HG03175 (cell line): ENCODE data around the gene RRAGB.
A peak's percentile ranks its signal among the peaks of the same experiment; 100 is the strongest.
"Not testable (repeated sequence)": the region's sequence is repeated elsewhere in the genome, so short reads cannot be mapped to it uniquely, and the experiment has no call there.

Source experiments
- ATAC-seq: cut with Tn5 transposase; IDR thresholded peaks from one replicate; pipeline ENCODE4 v1.9.1; 2021; ENCODE audit warnings: mild to moderate bottlenecking, moderate library complexity; ENCODE audit not compliant: unreplicated experiment

RRAGB gene

GRCh38 chrX:55717521-55718497 lies at the start of gene RRAGB:
Gene RRAGB, plus strand, starts transcription at chrX:55717749. Its CDS starts 579 bp downstream, at chrX:55718328.
- peak; percentile 95 for ATAC-seq

DNA sequence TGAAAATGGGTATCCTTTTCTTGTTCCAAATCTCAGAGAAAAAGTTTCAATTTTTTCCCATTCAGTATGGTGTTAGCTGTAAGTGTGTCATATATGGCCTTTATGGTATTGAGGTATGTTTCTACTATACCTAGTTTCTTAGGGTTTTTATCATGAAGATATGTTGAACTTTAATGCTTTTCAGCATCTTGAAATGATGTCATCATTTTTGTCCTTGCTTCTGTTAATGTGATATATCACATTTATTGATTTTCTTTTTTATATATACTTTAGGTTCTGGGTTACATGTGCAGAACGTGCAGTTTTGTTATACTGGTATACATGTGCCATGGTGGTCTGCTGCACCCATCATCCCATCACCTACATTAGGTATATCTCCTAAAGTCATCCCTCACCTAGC lies 49.5 kb upstream of the RRAGB start:
- no peak for ATAC-seq

DNA sequence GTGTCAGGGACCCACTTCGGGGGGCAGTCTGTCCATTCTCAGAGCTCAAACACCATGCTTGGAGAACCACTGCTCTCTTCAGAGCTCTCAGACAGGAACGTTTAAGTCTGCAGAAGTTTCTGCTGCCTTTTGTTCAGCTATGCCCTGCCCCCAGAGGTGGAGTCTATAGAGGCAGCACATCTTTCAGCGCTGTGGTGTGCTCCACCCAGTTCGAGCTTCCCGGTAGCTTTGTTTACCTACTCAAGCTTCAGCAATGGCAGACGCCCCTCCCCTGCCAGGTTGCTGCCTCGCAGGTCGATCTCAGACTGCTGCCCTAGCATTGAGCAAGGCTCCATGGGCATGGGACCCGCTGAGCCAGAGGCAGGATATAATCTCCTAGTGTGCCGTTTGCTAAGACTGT lies 29.0 kb upstream of the RRAGB start:
- not testable (repeated sequence) for ATAC-seq

GRCh38 chrX:55695227-55696018 lies 22.1 kb upstream of the RRAGB start:
- no peak for ATAC-seq

DNA sequence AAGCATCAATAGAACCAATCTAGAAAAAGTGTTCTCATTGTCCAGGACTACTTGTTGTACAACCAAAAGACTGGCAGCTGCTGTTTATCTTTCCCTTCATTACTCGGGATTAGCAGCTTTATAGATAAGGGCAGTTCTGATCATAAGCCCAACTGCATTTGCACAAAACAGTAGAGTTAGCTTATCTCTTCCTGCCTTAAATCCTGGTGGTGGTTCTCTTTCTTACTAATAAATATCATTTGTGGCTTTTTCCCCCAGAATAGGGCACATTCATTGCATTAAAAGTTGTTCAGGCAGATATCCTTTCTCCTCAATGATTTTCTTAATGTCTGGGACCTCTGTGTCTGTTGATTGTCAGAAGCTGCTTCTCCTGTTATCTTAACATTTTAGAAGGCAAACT lies 20.2 kb upstream of the RRAGB start:
- no peak for ATAC-seq

- no peak for ATAC-seq
Observed at GRCh38 chrX:55702671-55703070, 14.9 kb upstream of the RRAGB start.

DNA sequence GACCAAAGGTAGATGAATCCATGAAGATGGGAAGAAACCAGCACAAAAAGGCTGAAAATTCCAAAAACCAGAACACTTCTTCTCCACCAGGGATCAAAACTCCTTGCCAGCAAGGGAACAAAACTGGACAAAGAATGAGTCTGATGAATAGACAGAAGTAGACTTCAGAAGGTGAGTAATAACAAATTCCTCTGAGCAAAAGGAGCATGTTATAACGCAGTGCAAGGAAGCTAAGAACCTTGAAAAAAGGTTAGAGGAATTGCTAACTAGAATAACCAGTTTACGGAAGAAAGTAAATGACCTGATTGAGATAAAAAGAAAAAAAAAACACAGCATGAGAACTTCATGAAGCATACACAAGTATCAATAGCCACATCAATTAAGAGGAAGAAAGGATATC lies 14.1 kb upstream of the RRAGB start:
- ATAC-seq: not testable (repeated sequence)

DNA sequence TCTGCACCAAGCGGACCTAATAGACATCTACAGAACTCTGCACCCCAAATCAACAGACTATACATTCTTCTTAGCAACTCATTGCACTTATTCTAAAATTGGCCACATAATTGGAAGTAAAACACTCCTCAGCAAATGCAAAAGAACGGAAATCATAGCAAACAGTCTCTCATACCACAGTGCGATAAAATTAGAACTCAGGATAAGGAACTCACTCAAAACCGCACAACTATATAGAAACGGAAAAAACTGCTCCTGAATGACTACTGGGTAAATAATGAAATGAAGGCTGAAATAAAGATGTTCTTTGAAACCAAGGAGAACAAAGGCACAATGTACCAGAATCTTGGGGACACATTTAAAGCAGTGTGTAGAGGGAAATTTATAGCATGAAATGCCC lies 12.5 kb upstream of the RRAGB start:
- ATAC-seq: not testable (repeated sequence)

DNA sequence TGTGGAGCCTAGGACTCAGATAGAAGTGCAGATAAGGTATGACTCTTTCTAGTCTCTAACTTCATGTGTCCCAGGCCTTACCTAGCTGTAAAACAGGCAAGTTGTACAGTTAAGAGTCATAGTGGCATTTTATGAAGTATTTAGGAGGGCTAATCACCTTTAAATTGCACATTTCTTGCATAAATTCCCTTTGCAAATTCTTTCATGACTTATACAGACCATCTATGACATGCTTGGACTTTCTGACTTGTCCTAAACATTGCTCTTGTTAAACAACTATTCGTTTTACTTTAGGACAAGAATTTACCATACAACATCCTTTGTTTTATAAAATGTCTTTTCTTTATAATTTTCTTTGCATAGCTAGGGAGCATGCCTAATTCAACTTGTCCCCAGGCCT lies 7.8 kb upstream of the RRAGB start:
- no peak for ATAC-seq

GRCh38 chrX:55710701-55711100 lies 6.8 kb upstream of the RRAGB start:
- no peak for ATAC-seq

- ATAC-seq: no peak
Observed at GRCh38 chrX:55713631-55714030, 3.9 kb upstream of the RRAGB start.

DNA sequence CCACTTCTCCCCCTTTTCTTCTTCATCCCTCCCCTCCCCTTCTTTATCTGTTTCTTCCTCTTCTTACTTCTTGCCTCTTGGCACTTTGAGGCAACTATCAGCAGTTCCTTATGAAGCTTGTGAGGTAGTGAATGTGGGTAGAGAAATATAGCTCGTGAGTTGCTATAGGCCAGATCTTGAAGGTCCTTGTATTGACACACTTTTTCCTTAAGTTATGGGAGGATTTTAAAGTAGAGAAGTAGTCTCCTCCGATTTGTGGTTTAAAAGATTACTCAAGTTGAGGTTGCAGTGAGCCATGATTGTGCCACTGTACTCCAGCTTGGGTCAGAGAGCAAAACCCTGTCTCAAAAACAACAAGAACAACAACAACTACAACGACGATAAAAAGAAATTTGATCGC lies 3.4 kb upstream of the RRAGB start:
- ATAC-seq: no peak

- no peak for ATAC-seq
Observed at GRCh38 chrX:55715847-55716246, 1.7 kb upstream of the RRAGB start.

DNA sequence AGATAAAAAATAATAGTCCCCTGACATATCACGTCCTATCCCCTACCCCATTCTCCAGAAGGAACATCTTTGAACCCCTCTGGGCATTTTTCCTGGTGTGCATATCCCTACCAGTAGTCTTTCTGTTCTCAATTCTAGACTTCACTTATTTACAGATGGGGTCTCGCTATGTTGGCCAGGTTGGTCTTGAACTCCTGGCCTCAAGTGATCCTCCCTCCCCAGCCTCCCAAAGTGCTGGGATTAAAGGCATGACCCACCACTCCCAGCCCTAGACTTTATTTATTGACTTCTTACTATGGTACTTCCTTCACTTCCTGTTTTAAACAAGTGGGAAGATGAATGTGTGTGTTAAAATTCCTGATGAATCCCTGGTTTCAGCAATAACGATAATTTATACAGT lies 612 bp upstream of the RRAGB start:
- no peak for ATAC-seq

DNA sequence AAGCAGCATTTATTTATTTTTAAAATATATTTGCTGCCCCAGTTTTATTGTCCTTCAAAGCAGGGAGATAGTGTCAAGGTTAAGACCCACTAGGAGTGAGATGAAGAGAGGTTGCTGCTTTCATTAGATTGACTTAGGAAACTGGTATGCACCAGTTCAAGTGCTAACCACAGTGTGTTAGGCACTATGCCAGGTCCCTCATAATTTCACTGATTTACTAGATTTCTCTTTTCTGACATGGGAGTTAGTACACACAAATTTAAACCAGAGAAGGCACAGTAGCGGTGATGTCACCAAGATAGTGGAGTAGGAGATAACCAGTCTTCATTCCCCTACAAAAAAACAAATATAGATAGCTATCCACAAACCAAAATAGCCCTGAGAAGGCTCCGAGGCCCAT lies 14.3 kb downstream of the RRAGB start:
- no peak for ATAC-seq

DNA sequence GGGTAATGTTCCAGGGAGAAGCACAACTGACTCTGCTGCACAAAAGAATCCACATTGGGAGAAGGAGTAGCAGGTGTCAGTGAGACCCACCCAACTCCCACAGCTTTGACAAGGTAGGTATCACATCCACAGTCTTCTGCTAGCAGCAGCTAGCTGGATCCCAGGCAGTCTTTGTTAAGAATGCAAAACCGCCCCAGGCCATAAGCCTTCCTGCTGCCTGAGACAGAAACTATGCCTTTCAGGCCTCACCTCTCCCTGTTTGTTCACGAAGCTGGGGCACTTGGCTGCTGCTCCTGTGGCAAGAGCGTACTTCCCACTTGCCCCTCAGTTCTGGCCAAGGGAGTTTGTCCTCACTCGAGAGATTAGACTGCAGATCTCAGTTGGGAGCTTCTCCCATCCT lies 21.4 kb downstream of the RRAGB start:
- ATAC-seq: no peak

GRCh38 chrX:55742649-55743048 lies 25.1 kb downstream of the RRAGB start:
- no peak for ATAC-seq

DNA sequence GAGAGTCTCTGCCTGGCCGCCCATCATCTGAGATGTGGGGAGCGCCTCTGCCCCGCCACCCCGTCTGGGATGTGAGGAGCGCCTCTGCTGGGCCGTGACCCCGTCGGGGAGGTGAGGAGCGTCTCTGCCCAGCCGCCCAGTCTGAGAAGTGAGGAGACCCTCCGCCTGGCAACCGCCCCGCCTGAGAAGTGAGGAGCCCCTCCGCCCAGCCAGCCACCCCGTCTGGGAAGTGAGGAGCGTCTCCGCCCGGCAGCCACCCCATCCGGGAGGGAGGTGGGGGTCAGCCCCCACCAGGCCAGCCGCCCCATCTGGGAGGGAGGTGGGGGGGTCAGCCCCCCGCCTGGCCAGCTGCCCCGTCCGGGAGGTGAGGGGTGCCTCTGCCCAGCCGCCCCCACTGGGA lies 30.9 kb downstream of the RRAGB start:
- not testable (repeated sequence) for ATAC-seq

- no peak for ATAC-seq
Observed at GRCh38 chrX:55750256-55750655, 32.7 kb downstream of the RRAGB start.

DNA sequence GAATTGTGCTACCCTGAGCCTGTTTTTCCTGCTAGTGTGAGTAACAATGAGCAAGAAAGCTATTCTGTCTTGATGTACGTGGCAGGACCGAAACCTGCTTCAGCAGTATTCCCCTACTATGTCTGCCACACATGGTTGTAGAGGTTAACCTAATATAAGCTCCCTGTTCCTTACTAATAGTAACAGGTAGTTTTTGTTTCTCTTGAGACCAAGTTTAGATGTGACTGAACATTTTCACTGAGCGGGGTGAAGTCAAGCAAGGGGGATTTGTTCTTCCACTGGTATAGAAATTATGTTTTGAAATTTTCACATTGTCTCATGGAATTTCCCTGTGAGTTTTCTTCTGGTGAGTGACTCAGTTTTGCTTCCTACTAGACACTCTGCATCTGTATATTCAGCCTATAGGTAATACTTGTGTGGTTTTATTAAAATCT lies 37.3 kb downstream of the RRAGB start:
- peak; percentile 75 for ATAC-seq

GRCh38 chrX:55758033-55758432 lies 40.5 kb downstream of the RRAGB start:
- ATAC-seq: no peak

GRCh38 chrX:55759478-55759877 lies 41.9 kb downstream of the RRAGB start:
- no peak for ATAC-seq
